ENCODE data around the gene OR3A2.
"Not testable (repeated sequence)": the region's sequence is repeated elsewhere in the genome, so short reads cannot be mapped to it uniquely, and the experiment has no call there.

GRCh38 chr17:3244841-3245240, 141.3 kb downstream of the OR3A2 start:
- not testable (repeated sequence) for TF ChIP-seq CTCF, POLR2A, POLR2AphosphoS5, EP300 (IDR thresholded peaks at IDR 0.05)

All from stomach (tissue), 4 donors.